ENCODE results near the gene TMTC1.

The TMTC1 gene

DNA sequence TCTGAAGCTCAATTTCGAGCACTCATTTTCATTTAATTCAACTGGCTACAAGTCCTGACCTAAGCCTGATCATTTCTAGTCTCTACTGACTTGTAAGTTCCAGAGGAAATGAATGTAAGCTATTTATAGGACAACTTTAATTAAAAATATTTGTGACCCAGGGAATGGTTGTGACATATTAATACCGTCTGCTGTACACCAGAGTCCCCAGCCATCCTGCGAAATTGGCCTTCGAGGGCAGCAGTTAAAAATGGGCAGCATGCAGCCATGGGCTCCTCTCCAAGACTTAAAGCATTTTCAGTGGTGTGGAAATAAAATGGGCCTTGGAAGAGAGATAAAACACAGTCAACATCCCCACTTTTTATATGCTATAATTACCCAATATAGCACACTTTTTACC is 255.6 kb downstream of the TMTC1 start:
- Histone ChIP-seq H3K4me1 (ENCODE audit: control insufficient read depth, insufficient read depth, low read length) (no peaks in the 10 kb centered on the region), H3K9ac (ENCODE audit: low read length) (no peak overlapping the region), H3K9me3 (ENCODE audit: control insufficient read depth, low read length) (no peaks in the 10 kb centered on the region), H3K36me3 (ENCODE audit: control insufficient read depth, insufficient read depth, low read length) (no peaks in the 10 kb centered on the region), H3K27me3 (ENCODE audit: control insufficient read depth, insufficient read depth, low read length) (no peaks in the 10 kb centered on the region), H3K4me3 (ENCODE audit: low read length) (no peak overlapping the region)

DNA sequence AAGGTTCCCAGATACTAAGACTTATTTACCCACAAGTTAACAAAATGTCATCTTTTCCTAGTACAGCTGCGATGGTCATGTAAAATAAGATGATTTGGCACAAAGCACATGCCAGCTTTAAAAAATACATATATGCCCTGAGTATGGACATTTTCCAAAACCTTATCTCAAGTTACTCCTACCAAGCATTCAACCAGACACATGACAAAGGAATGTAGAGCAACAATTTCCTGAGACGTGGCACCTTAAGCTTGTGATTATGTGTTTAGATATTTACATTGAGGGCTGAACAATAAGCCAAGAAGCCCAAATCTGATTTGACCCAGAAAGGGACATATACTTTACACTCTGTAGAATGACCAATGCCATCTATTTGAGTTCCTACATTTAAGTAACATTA is 261.8 kb downstream of the TMTC1 start:
- Histone ChIP-seq H3K9ac (ENCODE audit: low read length) (no peak overlapping the region), H3K9me3 (ENCODE audit: control insufficient read depth, low read length) (no peaks in the 10 kb centered on the region), H3K4me3 (ENCODE audit: low read length) (no peak overlapping the region), H3K4me1 (ENCODE audit: control insufficient read depth, insufficient read depth, low read length) (no peaks in the 10 kb centered on the region), H3K27me3 (ENCODE audit: control insufficient read depth, insufficient read depth, low read length) (no peaks in the 10 kb centered on the region), H3K36me3 (ENCODE audit: control insufficient read depth, insufficient read depth, low read length) (no peaks in the 10 kb centered on the region)

DNA sequence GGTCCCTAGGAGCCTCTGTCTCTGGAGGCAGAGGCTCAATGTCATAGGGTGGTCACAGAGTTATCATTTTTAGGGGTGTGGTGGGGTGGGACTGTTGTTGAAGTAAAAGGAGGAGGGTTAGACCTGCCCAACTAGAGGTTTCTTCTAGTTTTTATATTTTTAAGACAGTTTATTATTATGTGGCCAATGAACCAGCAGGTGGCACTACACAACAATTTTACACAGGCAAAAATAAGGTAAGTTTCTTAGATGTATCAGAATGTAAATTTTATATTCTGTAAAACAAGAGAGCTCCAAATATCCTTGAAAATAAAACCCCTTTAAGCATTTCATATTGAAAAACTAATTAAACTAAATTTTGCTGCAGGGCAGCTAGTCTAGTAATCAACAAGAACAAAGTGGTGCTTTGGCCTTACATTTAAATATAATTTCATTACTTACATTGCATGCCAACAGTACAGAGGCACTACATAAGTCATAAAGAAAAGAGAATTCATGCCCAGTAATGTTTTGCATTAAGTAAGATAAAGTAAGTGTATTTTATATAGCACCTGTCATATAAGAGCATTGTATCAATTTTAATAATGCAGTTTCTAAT is 264.1 kb downstream of the TMTC1 start:
- no peaks in the 10 kb centered on the region for H3K4me1 ChIP-seq (ENCODE audit: control insufficient read depth, insufficient read depth, low read length)
- H3K4me3 ChIP-seq (ENCODE audit: low read length) = no peak overlapping the region
- no peak overlapping the region for H3K9ac ChIP-seq (ENCODE audit: low read length)
- H3K36me3 ChIP-seq (ENCODE audit: control insufficient read depth, insufficient read depth, low read length) = no peaks in the 10 kb centered on the region
- no peaks in the 10 kb centered on the region for H3K9me3 ChIP-seq (ENCODE audit: control insufficient read depth, low read length)
- no peaks in the 10 kb centered on the region for H3K27me3 ChIP-seq (ENCODE audit: control insufficient read depth, insufficient read depth, low read length)

DNA sequence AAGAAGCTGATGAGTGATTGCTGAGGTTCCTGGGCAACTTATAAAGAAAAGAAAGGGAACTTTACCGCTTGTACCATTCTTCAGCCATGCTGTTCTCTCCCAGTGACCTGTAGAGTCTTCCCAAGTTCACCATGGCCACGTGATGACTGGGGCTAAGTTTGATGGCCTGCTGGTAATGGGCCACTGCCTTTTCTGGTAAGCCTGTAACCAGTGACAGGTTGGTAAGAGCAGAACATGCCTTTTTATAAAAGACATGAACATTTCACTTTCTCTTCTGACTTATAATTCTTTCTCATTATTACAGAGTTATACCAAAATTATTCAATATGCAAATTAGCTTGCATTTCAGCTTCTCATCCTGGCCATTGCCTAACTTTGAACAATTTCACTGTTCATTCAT is 265.3 kb downstream of the TMTC1 start:
- no peaks in the 10 kb centered on the region for H3K4me1 ChIP-seq (ENCODE audit: control insufficient read depth, insufficient read depth, low read length)
- H3K9ac ChIP-seq (ENCODE audit: low read length) = no peak overlapping the region
- no peaks in the 10 kb centered on the region for H3K9me3 ChIP-seq (ENCODE audit: control insufficient read depth, low read length)
- H3K36me3 ChIP-seq (ENCODE audit: control insufficient read depth, insufficient read depth, low read length) = no peaks in the 10 kb centered on the region
- H3K27me3 ChIP-seq (ENCODE audit: control insufficient read depth, insufficient read depth, low read length) = no peaks in the 10 kb centered on the region
- no peak overlapping the region for H3K4me3 ChIP-seq (ENCODE audit: low read length)

DNA sequence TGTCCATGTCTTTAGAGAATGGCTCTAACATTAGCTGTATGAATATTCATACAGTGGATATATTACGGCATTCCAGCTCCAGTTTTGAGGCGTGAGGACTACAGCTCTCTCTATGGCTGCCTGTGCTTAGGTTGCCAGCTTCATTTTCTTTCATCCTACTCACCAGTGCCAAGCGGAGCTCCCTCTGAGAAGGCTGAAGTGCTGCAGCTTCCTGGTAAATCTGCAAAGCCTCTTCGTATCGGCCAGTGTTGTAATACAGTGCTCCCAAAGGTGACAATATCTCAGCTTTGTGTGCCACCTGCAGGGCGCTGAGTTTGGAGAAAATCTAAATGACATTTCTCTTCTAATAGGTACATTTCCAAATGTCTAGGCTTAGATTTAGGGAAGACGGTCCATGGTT is 266.5 kb downstream of the TMTC1 start:
- Histone ChIP-seq H3K36me3 (ENCODE audit: control insufficient read depth, insufficient read depth, low read length) (no peaks in the 10 kb centered on the region), H3K27me3 (ENCODE audit: control insufficient read depth, insufficient read depth, low read length) (no peaks in the 10 kb centered on the region), H3K4me3 (ENCODE audit: low read length) (no peak overlapping the region), H3K4me1 (ENCODE audit: control insufficient read depth, insufficient read depth, low read length) (no peaks in the 10 kb centered on the region), H3K9me3 (ENCODE audit: control insufficient read depth, low read length) (no peaks in the 10 kb centered on the region), H3K9ac (ENCODE audit: low read length) (no peak overlapping the region)

DNA sequence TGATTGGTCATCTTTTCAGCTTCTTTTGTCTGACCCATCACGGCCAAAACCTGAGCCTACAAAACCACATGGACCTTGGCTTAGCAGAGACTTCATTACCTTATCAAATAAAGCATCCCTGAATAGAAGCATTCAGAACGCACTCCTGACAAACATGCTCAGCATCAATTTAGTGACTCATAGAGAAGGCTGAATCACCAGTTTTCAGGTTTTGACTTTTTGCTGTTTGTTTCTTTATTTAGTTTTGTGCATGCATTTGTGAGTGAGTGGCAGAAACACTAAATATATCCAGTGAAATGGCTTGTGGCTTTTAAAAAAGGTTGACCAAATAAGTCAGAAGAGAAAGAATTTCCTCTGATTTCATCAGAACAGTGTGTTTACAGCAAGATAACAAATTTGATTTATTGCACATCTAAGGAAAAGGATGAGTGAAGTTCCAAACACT is 267.3 kb downstream of the TMTC1 start:
- no peaks in the 10 kb centered on the region for H3K36me3 ChIP-seq (ENCODE audit: control insufficient read depth, insufficient read depth, low read length)
- H3K27me3 ChIP-seq (ENCODE audit: control insufficient read depth, insufficient read depth, low read length) = no peaks in the 10 kb centered on the region
- no peaks in the 10 kb centered on the region for H3K9me3 ChIP-seq (ENCODE audit: control insufficient read depth, low read length)
- H3K4me1 ChIP-seq (ENCODE audit: control insufficient read depth, insufficient read depth, low read length) = no peaks in the 10 kb centered on the region
- no peak overlapping the region for H3K4me3 ChIP-seq (ENCODE audit: low read length)
- no peak overlapping the region for H3K9ac ChIP-seq (ENCODE audit: low read length)

DNA sequence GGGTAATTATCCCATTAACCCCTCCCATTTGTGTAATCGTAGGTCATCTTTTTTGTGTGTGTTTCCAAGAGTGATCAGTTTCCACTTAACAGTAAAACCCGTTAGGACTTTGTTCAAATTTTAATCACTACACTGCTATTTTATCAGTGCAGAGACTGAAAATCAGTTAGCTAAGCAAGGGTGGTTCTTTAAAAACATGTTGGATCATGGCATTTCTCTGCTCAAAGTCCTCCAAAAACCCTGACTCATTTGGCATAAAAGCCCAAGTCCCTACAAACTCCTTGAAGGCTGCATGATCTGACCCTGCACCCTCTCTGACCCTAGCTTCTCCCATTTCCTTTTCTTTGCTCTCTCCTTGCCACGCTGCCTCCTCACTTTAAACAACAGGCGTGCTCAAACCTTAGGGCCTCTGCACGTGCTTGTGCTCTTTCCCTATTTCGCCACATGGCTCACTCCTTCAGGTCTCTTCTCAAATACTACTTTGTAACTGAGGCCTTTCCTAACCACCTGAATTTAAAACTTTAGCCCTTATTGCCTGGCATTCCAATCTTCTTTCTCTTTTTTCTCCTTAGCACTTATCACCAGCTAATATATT is 273.1 kb downstream of the TMTC1 start:
- H3K36me3 ChIP-seq (ENCODE audit: control insufficient read depth, insufficient read depth, low read length) = no peaks in the 10 kb centered on the region
- H3K9ac ChIP-seq (ENCODE audit: low read length) = no peak overlapping the region
- no peaks in the 10 kb centered on the region for H3K27me3 ChIP-seq (ENCODE audit: control insufficient read depth, insufficient read depth, low read length)
- no peak overlapping the region for H3K4me3 ChIP-seq (ENCODE audit: low read length)
- H3K4me1 ChIP-seq (ENCODE audit: control insufficient read depth, insufficient read depth, low read length) = no peaks in the 10 kb centered on the region
- H3K9me3 ChIP-seq (ENCODE audit: control insufficient read depth, low read length) = no peaks in the 10 kb centered on the region

DNA sequence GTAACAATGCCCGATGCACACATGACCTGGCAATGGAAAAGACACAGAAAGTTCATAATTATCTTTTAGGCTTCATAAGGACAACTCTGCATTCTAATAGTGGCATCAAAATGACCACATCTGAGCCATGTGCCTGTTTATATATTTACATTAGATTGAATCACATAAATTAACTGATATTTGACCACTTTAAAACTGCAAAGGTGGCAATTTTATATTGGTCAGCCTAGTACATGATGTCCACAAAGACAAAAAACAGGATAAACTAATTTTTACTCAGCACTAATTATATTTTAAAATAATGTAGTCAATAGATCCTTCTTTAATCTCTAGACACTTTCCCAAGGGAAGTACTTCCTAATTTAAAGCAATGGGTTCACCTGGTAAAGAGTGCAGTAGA is 274.2 kb downstream of the TMTC1 start:
- H3K9ac ChIP-seq (ENCODE audit: low read length) = no peak overlapping the region
- no peak overlapping the region for H3K4me3 ChIP-seq (ENCODE audit: low read length)
- H3K27me3 ChIP-seq (ENCODE audit: control insufficient read depth, insufficient read depth, low read length) = no peaks in the 10 kb centered on the region
- no peaks in the 10 kb centered on the region for H3K4me1 ChIP-seq (ENCODE audit: control insufficient read depth, insufficient read depth, low read length)
- no peaks in the 10 kb centered on the region for H3K36me3 ChIP-seq (ENCODE audit: control insufficient read depth, insufficient read depth, low read length)
- no peaks in the 10 kb centered on the region for H3K9me3 ChIP-seq (ENCODE audit: control insufficient read depth, low read length)

DNA sequence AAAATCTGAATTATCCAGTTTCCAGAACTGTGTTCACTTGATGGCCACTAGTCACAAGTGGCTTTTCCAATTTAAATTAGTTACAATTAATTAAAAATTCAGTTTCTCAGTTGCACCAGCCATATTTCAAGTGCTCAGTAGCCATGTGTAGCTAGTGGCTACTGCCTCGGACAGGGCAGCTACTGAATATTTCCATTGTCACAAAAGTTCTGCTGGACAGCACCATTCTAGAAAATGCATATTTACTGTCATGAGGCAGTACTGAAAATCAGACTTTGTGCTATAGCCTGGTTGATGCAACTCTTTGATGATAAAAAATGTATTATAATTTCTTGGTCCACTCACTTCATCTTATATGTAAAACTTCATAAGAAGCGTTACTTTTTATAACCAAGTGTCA is 274.8 kb downstream of the TMTC1 start:
- Histone ChIP-seq H3K9ac (ENCODE audit: low read length) (no peak overlapping the region), H3K27me3 (ENCODE audit: control insufficient read depth, insufficient read depth, low read length) (no peaks in the 10 kb centered on the region), H3K4me1 (ENCODE audit: control insufficient read depth, insufficient read depth, low read length) (no peaks in the 10 kb centered on the region), H3K4me3 (ENCODE audit: low read length) (no peak overlapping the region), H3K9me3 (ENCODE audit: control insufficient read depth, low read length) (no peaks in the 10 kb centered on the region), H3K36me3 (ENCODE audit: control insufficient read depth, insufficient read depth, low read length) (no peaks in the 10 kb centered on the region)

DNA sequence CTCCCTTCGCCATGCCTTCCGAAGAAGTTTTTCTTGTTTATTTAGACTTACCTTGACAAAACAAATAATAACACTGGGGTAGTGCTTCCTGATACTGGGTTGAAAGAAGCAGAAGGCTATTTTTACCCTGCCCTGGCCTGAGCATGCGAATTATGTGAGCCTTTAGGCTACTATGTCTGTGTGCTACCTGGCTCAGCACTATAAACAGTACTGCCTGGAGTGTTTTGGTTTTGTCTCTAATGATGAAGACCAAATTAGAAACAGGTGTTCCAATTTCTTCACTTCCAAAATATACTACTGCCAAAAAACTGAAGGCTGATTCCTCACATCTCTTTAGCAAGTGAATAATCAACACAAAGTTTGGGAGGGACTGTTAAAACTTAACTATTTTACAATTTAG is 278.6 kb downstream of the TMTC1 start:
- no peaks in the 10 kb centered on the region for H3K4me1 ChIP-seq (ENCODE audit: control insufficient read depth, insufficient read depth, low read length)
- no peaks in the 10 kb centered on the region for H3K27me3 ChIP-seq (ENCODE audit: control insufficient read depth, insufficient read depth, low read length)
- H3K36me3 ChIP-seq (ENCODE audit: control insufficient read depth, insufficient read depth, low read length) = no peaks in the 10 kb centered on the region
- no peak overlapping the region for H3K9ac ChIP-seq (ENCODE audit: low read length)
- no peaks in the 10 kb centered on the region for H3K9me3 ChIP-seq (ENCODE audit: control insufficient read depth, low read length)
- no peak overlapping the region for H3K4me3 ChIP-seq (ENCODE audit: low read length)

DNA sequence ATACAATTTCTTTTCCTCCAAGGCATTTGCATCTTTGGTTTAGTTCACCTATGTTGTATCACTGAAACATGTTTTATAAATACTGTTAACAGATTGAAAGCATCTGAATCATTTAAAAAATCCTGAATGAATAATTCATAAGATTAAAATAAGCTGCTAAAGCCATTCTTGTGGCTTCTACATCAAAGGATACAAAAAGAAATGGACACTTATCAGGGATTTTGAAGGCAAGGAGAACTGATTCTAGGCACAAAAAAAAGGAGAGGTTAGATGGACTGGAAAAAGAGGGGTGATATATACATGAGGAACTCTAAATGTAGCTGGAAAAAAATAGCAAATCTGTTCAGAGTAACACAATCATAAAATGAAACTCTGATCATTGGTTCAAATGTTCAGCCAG is 280.5 kb downstream of the TMTC1 start:
- no peaks in the 10 kb centered on the region for H3K36me3 ChIP-seq (ENCODE audit: control insufficient read depth, insufficient read depth, low read length)
- H3K9me3 ChIP-seq (ENCODE audit: control insufficient read depth, low read length) = no peaks in the 10 kb centered on the region
- no peak overlapping the region for H3K9ac ChIP-seq (ENCODE audit: low read length)
- H3K4me1 ChIP-seq (ENCODE audit: control insufficient read depth, insufficient read depth, low read length) = no peaks in the 10 kb centered on the region
- no peaks in the 10 kb centered on the region for H3K27me3 ChIP-seq (ENCODE audit: control insufficient read depth, insufficient read depth, low read length)
- H3K4me3 ChIP-seq (ENCODE audit: low read length) = no peak overlapping the region

DNA sequence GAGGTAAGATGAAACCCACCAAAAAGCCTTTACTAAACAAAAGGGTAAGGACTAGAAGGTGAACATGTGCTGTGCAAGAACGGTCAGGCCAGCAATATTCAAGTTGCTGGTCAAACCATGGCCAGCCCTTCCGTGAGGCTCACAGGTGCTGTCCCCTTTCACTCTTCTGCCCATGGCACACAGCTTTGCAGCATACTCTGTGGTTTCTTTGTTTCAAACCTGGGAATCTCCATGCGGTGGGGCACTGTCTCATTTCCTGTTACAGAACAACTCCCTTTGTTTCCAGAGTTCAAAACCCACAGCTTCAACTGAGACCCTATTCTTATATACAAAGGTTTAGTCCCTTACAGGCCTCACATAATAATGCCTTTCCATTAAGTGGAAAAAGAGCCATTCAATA is 284.5 kb downstream of the TMTC1 start:
- H3K4me3 ChIP-seq (ENCODE audit: low read length) = no peak overlapping the region
- no peak overlapping the region for H3K9ac ChIP-seq (ENCODE audit: low read length)
- no peaks in the 10 kb centered on the region for H3K36me3 ChIP-seq (ENCODE audit: control insufficient read depth, insufficient read depth, low read length)
- no peaks in the 10 kb centered on the region for H3K4me1 ChIP-seq (ENCODE audit: control insufficient read depth, insufficient read depth, low read length)
- H3K27me3 ChIP-seq (ENCODE audit: control insufficient read depth, insufficient read depth, low read length) = no peaks in the 10 kb centered on the region
- no peaks in the 10 kb centered on the region for H3K9me3 ChIP-seq (ENCODE audit: control insufficient read depth, low read length)

DNA sequence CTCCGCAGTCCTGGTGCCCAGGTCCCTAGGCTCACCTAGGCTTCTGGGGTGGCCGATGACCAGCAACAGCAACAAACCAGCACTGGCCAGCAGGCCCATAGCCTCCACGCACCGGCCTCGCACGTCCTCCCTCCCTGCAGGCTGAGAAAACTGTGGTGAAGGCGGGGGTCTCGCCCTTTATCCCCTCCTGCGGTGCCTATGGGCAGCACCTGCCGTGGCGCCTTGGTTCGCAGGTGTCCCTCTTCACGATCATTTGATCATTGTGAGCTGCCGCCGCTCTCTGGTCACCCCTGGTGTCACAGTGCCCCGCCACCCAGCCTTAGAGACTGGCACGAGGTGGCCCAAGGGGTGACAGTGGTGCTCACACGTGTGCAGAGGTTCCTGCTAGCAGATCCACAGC is 286.2 kb downstream of the TMTC1 start, which contains the start of gene OVCH1:
TSS of gene OVCH1 (minus strand) at position 99 of the 400 bp plus-strand sequence. CDS start at position 99, 0 bp downstream.
- H3K9ac ChIP-seq (ENCODE audit: low read length) = no peak within 1 kb of the TSS
- H3K4me1 ChIP-seq (ENCODE audit: control insufficient read depth, insufficient read depth, low read length) = no peaks in the 10 kb centered on the region
- no peaks in the 10 kb centered on the region for H3K36me3 ChIP-seq (ENCODE audit: control insufficient read depth, insufficient read depth, low read length)
- H3K4me3 ChIP-seq (ENCODE audit: low read length) = no peak within 1 kb of the TSS
- no peaks in the 10 kb centered on the region for H3K9me3 ChIP-seq (ENCODE audit: control insufficient read depth, low read length)
- no peaks in the 10 kb centered on the region for H3K27me3 ChIP-seq (ENCODE audit: control insufficient read depth, insufficient read depth, low read length)

All from mucosa of stomach (tissue), 1 donor.